GM10266 (cell line): Measurements from ENCODE around the gene CALHM3.
"Not testable (repeated sequence)": the region's sequence is repeated elsewhere in the genome, so short reads cannot be mapped to it uniquely, and the experiment has no call there.

Source experiments
- DNase-seq: peaks from one replicate; pipeline ENCODE4 v3.0.0; 2012; ENCODE audit errors: extremely low spot score
- TF ChIP-seq, protein P1 (sequence below): IDR thresholded peaks from 2 replicates; pipeline ENCODE4 v1.5.1; 2012; ENCODE audit warnings: mild to moderate bottlenecking, low read depth; ENCODE audit not compliant: control insufficient read depth, insufficient read depth; ENCODE audit errors: missing control alignments

Gene CALHM3

DNA sequence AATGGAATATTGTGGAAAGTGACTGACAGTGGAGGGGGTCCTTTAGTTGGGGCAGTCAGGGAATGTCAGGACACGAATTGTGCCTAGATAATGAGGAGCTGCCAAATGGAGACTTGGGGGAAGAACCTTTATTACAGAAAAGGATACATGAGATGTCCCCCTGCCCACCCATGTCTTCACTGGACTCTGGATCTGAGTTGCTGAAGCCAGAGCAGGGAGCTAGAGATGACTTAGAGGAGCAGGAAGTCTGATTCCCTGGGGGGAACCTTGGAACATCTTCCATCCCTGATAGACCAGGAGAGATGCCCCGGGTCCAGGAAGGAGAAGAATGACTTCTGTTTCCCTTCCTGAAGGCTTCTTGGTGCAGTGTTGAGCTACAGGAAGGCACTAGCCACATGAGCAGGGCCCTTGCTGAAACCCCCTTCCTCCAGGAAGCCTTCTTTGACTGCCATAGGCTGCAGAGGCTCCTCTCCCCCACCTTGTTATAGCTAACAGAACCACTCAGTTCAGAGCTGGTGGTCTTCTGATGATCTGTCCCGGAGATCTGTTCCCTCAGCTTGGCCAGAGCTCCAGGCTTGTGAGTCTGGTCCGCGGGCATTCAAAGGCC lies 13.7 kb upstream of the CALHM3 start:
- no peak for DNase-seq
- TF ChIP-seq, protein P1, sequence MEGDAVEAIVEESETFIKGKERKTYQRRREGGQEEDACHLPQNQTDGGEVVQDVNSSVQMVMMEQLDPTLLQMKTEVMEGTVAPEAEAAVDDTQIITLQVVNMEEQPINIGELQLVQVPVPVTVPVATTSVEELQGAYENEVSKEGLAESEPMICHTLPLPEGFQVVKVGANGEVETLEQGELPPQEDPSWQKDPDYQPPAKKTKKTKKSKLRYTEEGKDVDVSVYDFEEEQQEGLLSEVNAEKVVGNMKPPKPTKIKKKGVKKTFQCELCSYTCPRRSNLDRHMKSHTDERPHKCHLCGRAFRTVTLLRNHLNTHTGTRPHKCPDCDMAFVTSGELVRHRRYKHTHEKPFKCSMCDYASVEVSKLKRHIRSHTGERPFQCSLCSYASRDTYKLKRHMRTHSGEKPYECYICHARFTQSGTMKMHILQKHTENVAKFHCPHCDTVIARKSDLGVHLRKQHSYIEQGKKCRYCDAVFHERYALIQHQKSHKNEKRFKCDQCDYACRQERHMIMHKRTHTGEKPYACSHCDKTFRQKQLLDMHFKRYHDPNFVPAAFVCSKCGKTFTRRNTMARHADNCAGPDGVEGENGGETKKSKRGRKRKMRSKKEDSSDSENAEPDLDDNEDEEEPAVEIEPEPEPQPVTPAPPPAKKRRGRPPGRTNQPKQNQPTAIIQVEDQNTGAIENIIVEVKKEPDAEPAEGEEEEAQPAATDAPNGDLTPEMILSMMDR, result no peak

GRCh38 chr10:103491729-103492364 lies 12.8 kb upstream of the CALHM3 start:
- TF ChIP-seq, protein P1, result no peak

DNA sequence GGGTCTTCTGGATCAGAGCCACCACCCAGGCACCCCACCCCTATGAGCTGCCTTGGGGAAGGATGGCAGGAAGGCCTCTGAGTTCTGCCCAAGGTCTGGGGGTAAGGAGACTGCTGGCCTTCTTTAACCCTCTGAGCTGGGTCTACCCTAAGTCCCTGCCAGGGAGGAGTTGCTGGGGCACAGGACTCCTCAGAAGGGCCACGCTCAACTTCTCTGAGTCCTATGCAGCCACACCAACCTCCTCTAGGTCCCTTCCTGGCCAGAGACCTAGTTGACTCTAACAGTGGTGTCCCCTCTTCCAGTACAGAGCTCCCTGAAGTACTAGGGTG lies 11.9 kb upstream of the CALHM3 start:
- no peak for DNase-seq
- TF ChIP-seq, protein P1, result no peak

More at GRCh38 chr10:103491729-103492364, 12.8 kb upstream of the CALHM3 start:
- DNase-seq, result no peak

DNA sequence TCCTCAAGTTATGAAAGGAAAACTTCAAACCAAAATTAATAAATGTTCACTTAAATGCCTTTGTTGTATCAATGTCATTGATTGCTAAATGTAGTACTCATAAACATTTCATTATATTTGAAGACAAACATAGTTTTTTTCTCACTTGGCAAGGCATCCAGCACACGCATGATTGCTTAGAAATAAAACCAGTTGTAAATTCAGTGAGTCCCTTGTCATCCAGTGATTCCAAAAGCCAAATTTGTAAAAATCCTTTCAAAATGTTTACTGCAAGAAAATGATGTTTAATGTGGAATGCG lies 8.3 kb upstream of the CALHM3 start:
- TF ChIP-seq, protein P1, result no peak
- no peak for DNase-seq

- DNase-seq, result not testable (repeated sequence)
Measured at GRCh38 chr10:103486635-103487409, 7.8 kb upstream of the CALHM3 start.

- DNase-seq, result peak; percentile 77
- TF ChIP-seq, protein P1, result peak; percentile 74
Measured at GRCh38 chr10:103481974-103482531, 3.0 kb upstream of the CALHM3 start.

DNA sequence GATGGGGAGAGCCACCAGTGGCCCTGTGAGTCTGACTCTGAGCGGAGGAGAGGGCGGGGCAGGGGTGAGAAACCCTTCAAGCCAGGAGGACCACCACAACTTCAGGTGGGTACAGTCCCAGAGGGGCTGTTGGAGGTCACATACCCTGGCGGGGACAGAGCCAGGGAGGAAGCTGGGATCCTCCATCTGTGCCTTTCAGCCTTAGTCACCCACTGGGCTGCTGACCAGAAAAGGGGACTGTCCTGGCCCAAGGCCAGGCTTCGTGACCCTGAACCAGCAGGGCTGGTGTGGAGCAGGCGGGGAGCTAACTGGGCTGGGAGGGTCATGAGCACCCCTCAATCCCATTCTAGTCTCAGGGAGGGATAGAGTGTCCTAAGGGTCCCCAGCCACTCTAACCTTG lies 1.5 kb upstream of the CALHM3 start:
- TF ChIP-seq, protein P1, result no peak
- no peak for DNase-seq

GRCh38 chr10:103478671-103479070 lies 369 bp downstream of the CALHM3 start:
- TF ChIP-seq, protein P1, result no peak
- no peak for DNase-seq
